Measurements from ENCODE around the gene PRLR.
"Not testable (repeated sequence)": the region's sequence is repeated elsewhere in the genome, so short reads cannot be mapped to it uniquely, and the experiment has no call there.

The PRLR gene

DNA sequence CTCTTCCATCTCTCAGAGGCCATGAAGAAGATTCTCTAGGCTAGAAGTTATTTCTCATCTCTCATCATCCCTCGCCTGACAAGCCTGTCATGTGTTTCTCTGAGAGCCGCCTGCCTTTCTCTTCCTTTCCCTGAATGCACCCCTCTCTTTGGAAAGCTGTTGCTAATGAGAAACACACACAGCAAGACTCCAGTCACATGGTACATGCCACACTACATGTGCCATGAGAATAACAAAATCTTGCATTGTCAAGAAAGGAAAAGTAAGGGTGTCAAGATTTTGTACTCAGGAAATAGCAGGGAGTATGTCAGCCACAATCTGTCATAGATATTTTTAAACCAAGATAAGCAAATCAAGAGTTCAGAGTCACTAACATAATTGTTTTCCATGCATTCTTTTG, 191.4 kb downstream of the PRLR start:
- TF ChIP-seq ZFX (IDR thresholded peaks at IDR 0.05; ENCODE audit: borderline replicate concordance) (no peak), CTCF (IDR thresholded peaks at IDR 0.05) (no peak)
- no peak overlapping the region for H3K27ac ChIP-seq

DNA sequence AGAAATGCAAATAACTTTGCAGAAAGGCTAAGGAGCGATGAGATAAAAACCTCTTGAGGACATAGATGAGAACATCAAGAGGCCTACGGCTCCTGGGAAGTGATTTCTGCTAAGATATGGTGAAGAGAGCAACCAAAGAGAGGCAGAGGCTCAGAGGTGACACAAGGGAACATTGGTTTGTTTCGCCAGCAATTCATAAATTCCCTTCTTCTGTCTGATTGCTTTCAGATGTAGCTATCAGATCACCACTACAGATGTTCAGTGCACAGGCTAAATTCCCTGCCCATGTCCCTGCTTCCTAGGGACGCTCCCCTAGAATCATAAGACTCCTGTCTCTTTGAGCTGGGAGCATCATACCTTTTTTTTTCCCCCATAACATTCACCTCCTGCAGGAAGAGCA, 193.8 kb downstream of the PRLR start:
- H3K27ac ChIP-seq = no peak overlapping the region
- TF ChIP-seq CTCF (IDR thresholded peaks at IDR 0.05) = no peak
- no peak for TF ChIP-seq ZFX (IDR thresholded peaks at IDR 0.05; ENCODE audit: borderline replicate concordance)

- H3K27ac ChIP-seq = not testable (repeated sequence)
Measured at GRCh38 chr5:35035929-35036328, 194.4 kb downstream of the PRLR start.

- H3K27ac ChIP-seq = no peak overlapping the region
- no peak for TF ChIP-seq ZFX (IDR thresholded peaks at IDR 0.05; ENCODE audit: borderline replicate concordance)
- no peak for TF ChIP-seq CTCF (IDR thresholded peaks at IDR 0.05)
Measured at GRCh38 chr5:35035271-35035670, 195.0 kb downstream of the PRLR start.

GRCh38 chr5:35032356-35032755, 197.9 kb downstream of the PRLR start:
- TF ChIP-seq ZFX (IDR thresholded peaks at IDR 0.05; ENCODE audit: borderline replicate concordance) (no peak), CTCF (IDR thresholded peaks at IDR 0.05) (no peak)
- no peak overlapping the region for H3K27ac ChIP-seq

DNA sequence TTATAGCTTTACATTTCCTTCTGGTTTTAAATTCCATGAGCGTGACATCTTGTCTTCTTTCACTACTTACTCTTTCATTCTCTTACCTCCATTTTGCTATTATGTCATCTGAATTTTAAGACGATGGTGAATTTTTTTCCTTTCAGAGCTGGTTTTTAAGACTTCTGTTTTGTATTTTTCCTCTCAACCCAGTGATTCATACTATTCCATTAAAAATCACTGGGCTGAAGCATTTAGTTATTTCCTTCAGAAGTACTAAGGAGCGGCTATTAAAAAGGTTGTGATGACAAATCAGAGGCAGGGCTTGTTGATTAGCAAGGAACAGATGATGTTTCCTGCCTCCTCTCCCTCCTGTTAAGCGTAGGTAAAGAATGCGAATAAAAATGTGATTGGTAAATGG, 199.0 kb downstream of the PRLR start:
- TF ChIP-seq ZFX (IDR thresholded peaks at IDR 0.05; ENCODE audit: borderline replicate concordance) = no peak
- TF ChIP-seq CTCF (IDR thresholded peaks at IDR 0.05) = no peak
- H3K27ac ChIP-seq = no peak overlapping the region

DNA sequence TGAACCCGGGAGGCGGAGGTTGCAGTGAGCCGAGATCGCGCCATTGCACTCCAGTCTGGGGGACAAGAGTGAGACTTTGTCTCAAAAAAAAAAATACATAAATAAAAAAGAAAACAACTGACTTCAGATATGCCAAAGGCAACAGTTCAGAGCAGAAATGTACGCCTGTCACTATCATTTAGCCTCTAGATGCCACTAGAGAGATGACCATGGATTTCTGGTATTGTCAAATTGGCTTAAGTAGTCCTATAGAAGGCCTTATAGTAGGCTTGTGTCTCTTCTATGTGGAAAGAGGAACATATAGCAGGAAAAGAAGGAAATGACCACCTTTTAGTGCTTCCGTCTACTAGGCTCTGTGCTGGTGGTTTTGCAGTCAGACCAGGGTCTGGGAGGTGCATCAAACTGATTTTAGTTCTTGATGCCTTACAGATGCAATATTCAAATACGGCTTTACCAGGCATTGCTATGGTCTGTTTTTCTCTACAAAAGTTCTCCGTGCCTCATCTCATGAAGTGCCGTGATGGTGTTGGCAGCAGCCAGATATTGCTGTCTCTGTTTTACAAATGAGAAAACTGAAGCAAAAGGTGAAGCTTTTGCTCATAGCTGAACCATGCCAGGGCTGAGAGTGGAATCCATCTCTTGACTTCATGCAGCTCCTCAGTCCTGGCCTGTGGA, 199.7 kb downstream of the PRLR start:
- no peak overlapping the region for H3K27ac ChIP-seq
- TF ChIP-seq ZFX (IDR thresholded peaks at IDR 0.05; ENCODE audit: borderline replicate concordance) (no peak), CTCF (IDR thresholded peaks at IDR 0.05) (peak; percentile 22)

GRCh38 chr5:35029333-35029732, 201.0 kb downstream of the PRLR start:
- no peak overlapping the region for H3K27ac ChIP-seq
- no peak for TF ChIP-seq CTCF (IDR thresholded peaks at IDR 0.05)

Measured in 22Rv1 (cell line).